Fibroblast of gingiva (primary cell): Measurements from ENCODE around the gene SH3BP2.

Experiments
- DNase-seq: peaks from one replicate; pipeline ENCODE4 v3.0.0-alpha.2; 2011; ENCODE audit warnings: low read depth

The SH3BP2 gene

GRCh38 chr4:2832981-2833670 is 40.2 kb downstream of the SH3BP2 start:
- no peak for DNase-seq

DNA sequence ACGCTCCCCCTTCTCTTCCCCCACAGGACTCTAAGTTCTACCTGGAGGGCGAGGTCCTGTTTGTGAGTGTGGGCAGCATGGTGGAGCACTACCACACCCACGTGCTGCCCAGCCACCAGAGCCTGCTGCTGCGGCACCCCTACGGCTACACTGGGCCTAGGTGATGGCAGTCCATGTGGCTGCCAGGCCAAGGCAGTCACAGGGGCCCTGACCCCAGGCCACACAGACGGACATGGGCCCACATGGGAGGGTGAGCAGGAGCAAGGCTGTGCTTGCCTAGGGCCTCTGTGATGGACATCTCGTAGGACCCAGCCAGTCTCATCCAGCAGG is 40.8 kb downstream of the SH3BP2 start:
- DNase-seq, result no peak

DNA sequence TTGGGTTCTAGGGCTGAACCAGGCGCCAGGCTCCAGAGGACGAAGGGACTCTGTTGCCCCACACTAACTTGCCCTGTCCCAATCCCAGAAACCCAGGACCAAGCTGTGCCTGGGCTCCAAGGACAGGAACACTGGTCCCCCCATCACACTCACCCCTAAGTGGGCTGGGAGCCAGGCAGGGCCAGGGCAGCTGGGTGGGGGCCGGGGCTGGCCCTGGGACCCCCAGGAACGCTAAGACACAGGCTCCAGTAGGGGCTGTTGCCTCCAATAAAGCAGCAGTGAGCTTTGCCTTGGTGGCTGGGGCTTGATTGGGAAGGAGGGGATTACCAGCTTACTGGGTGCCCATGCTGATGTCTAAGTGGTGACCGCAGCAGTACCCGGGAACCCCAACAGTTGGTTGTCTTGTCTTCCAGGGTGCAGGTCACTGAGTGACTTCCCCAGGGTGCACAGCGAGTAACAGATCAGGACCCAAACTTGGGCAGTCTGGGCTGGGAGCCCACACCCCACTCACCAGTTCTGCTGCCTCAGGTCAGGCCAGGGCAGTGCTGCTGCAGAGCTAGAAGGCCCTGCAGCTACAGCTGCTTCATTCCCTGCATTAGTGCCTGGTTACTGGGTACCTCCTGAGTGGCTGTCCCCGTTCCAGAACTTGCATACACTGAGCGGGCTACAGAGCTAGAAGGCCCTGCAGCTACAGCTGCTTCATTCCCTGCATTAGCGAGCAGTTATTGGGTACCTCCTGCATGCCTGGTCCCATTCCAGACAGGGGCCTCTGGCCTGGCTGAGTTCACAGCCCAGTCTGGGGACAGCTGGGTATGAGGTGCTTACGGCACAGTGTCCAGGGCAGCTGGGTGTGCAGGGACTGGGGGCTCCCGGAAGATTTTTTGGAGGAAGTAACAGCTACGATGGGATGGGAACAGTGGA is 41.4 kb downstream of the SH3BP2 start:
- DNase-seq, result no peak

DNA sequence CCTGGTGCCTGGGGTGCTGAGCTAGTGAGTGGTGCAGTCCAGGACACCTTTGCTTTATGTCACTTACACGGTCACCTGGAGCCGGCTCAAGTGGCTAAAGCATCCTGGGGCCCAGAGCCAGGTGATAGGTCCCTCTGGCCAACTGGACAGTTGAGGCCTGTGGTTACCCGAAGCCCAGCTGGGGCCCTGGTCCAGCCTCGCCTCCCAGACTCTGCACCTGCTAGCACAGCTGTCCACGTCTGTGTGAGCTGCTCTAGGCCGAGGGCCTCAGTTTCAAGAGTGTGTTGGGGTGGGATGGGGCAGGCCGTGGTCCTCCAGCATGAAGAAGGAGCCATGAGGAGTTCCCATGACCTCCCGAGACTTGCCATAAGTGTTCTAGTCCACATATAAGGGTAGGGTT is 43.1 kb downstream of the SH3BP2 start:
- no peak for DNase-seq

DNA sequence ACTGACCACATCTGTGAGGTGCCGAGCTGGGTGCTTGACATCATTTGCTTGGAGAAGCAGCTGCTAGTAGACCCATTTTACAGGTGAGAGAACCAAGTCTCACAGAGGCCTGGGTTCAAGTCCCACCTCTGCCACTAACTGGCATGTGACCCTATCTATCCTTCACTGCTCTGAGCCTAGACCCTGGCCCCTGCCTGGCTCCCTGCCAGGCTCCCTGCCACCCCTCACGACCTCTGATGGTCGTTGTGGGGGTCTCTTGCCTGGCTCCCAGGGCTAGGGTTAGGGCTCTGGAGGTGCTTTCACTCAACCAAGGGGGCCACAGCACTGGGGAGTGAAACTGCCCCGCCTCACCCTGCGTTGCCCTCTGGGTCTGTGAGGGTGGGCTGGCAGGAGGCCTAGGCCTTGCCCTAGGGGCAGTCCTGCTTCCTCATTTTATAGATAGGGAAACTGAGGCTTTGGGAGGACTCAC is 43.5 kb downstream of the SH3BP2 start:
- no peak for DNase-seq

DNA sequence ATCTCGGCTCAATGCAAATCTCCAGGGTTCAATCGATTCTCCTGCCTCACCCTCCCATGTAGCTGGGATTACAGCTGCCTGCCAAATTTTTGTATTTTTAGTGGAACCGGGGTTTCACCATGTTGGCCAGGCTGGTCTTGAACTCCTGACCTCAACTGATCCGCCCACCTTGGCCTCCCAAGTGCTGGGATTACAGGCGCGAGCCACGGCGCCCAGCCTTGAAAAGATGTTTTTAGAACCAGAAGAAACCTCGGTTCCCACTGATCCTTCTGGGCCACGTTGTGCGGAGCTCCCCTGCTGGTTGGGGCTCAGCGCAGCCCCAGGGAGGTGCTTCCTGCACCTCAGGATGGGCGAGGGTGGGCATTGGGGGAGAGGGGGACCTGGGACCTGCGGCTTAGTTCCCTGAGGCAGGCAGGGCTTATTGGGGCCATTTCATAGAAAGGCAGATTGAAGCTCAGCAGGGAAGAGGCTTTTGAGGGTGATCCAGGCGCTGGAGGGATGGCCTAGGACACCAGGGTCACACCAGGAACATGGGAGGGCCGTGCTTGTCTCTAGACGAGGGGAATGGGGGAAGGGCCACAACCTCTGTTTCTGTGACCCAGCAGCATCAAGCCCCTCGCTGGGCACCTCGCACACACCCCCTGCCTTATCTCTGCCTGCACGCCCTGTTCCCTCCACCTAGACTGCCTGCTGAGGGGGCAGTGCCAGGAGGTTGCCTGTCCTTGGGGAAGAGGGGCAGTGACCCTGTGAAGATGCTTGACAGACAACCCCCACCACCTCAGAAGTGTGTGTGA is 44.4 kb downstream of the SH3BP2 start:
- no peak for DNase-seq

DNA sequence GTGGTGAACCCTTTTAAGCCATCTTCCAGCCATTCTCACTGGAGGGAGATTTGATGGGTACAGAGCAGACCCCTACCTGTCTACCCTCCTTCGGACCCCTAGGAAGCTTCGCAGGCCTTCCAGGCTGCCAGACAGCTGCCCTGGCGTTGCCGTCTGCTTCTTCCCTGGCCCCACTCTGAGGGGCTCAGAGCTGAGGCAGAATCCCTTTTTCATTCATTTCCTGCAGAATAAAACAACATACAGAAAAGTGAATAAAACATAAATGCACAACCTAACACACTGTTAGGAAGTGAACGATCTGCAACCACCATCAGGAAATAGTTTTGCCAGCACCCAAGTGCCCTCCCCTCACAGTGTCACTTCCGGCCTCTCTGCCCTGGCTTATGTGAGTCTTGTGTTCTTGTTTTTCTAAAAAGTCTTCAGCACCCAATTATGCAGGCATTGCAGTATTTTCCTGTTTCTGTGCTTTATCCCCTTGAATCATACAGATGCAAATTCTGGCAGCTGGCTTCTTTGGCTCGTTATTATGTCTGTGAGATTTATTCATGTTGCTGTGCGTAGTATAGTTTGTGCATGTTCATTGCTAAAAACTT is 45.1 kb downstream of the SH3BP2 start:
- DNase-seq, result peak; percentile 61

- DNase-seq, result no peak
Measured at GRCh38 chr4:2839060-2839459, 46.2 kb downstream of the SH3BP2 start.

- DNase-seq, result no peak
Measured at GRCh38 chr4:2842687-2843262, 49.9 kb downstream of the SH3BP2 start.

GRCh38 chr4:2843263-2843940 is 50.5 kb downstream of the SH3BP2 start, which contains the start of gene ADD1:
Gene ADD1, plus strand, starts transcription at chr4:2843844. Its CDS starts 32,072 bp downstream, at chr4:2875916.
- peak; percentile 96 for DNase-seq

DNA sequence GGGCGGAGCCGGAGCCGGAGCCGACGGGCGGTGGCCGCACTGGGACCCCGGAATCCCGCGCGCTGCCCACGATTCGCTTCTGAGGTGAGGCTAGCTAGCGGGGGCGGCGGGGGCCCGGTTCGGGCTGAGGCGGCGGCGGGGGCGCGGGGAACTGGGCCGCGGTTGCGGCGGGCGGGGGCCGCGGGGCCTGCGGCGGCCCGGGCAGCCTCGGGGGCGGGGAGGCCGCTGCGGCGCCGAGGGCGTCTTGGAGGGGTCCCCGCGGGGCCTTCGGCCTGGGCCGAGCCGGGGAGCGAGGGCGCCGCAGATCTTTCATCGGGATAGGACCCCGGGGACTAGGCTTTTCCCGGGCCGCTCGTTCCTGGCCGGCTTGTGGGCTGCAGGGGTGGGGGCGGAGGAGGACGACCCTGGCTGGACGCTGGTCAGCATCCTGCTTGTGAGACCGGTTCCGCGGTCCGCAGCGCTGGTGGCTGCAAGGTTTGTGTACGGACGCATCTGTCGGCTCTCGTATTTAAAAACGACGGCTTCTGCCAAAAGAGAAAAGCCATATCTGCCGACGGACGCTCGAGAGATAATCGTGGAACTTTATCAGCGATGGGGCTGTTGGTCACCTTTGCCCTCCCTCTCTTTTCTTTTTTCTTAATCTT is 51.2 kb downstream of the SH3BP2 start:
- DNase-seq, result peak; percentile 24

- no peak for DNase-seq
Measured at GRCh38 chr4:2846172-2846571, 53.3 kb downstream of the SH3BP2 start.

- no peak for DNase-seq
Measured at GRCh38 chr4:2847302-2847871, 54.5 kb downstream of the SH3BP2 start.

- no peak for DNase-seq
Measured at GRCh38 chr4:2848449-2848848, 55.6 kb downstream of the SH3BP2 start.

DNA sequence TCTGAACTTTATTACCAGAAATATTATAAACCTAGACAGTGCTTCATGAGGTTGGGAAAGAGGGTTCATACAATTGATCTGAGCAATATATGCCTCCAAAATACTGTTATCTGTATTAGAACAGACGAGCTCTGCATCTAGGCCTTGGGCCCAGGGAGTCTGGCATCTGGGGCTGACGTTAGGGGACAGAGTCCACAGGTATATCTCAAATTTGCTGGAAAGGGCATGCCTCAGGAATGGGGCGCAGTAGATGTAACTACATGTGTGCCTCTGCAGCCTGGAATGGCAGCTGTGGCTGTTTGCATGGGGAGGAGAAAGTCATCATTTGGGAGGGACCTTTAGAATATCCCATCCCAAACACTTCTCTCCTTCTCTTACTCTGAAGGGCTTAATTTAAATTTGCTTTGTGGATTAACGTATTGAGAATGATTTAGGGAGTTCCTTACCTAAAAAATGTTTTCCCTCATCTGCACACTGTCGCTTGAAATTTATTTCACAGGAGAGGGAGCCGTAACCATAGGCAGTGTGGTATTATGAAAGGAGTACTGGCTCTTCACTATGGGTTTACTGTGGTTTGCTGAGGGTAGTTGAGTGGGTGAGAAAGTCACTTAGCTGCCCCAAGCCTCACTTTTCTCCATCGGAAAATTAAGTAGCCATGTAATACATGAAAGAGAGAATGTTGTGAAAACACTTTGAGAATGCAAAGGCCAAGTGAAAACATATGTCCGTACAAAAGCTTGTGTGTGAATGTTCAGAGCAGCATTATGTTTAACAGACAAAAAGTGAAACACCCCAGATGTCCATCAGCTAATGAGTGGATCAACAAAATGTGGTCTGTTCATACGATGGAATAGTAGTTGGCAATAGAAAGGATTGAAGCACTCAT is 56.6 kb downstream of the SH3BP2 start:
- peak; percentile 75 for DNase-seq

- no peak for DNase-seq
Measured at GRCh38 chr4:2850966-2851798, 58.3 kb downstream of the SH3BP2 start.

- DNase-seq, result no peak
Measured at GRCh38 chr4:2852481-2852921, 59.6 kb downstream of the SH3BP2 start.

DNA sequence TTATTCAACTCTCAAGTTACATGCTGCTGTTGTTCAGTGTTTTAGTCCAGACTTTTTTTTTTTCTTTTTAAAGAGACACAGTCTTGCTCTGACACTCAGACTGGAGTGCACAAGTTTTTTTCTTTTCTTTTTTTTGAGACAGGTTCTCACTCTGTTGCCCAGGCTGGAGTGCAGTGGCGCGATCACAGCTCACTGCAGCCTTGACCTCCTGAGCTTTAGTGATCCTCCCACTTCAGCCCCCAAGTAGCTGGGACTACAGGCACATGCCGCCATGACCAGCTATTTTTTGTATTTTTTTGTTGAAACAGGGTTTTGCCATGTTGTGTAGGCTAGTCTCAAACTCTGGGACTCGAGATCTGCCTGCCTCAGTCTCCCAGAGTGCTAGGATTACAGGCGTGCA is 62.7 kb downstream of the SH3BP2 start:
- no peak for DNase-seq
